Measurements from ENCODE around the gene ALDH7A1. TPM values are rescaled to one million over a fixed set of nuclear protein-coding genes. Genes with fewer than 3 reads are reported as not detected.
"Not testable (repeated sequence)": the region's sequence is repeated elsewhere in the genome, so short reads cannot be mapped to it uniquely, and the experiment has no call there.

ALDH7A1 gene
- total RNA-seq, 1 experiment from 2014 or later: 36.3 TPM

- no peak for DNase-seq (ENCODE audit: low read depth)
Observed at GRCh38 chr5:126535856-126536545, 59.0 kb downstream of the ALDH7A1 start.

GRCh38 chr5:126534553-126534952, 60.5 kb downstream of the ALDH7A1 start:
- no peak for DNase-seq (ENCODE audit: low read depth)

GRCh38 chr5:126531543-126532120, 63.4 kb downstream of the ALDH7A1 start:
- peak; percentile 59 for DNase-seq (ENCODE audit: low read depth)

- DNase-seq (ENCODE audit: low read depth): peak; percentile 38
Observed at GRCh38 chr5:126527892-126528291, 67.1 kb downstream of the ALDH7A1 start.

GRCh38 chr5:126527158-126527557, 67.9 kb downstream of the ALDH7A1 start:
- no peak for DNase-seq (ENCODE audit: low read depth)

GRCh38 chr5:126526493-126526892, 68.5 kb downstream of the ALDH7A1 start:
- peak; percentile 36 for DNase-seq (ENCODE audit: low read depth)

GRCh38 chr5:126525630-126526245, 69.3 kb downstream of the ALDH7A1 start:
- peak; percentile 44 for DNase-seq (ENCODE audit: low read depth)

- no peak for DNase-seq (ENCODE audit: low read depth)
Observed at GRCh38 chr5:126523818-126524510, 71.1 kb downstream of the ALDH7A1 start.

GRCh38 chr5:126521130-126521529, 73.9 kb downstream of the ALDH7A1 start:
- DNase-seq (ENCODE audit: low read depth): no peak

GRCh38 chr5:126520593-126520953, 74.4 kb downstream of the ALDH7A1 start:
- DNase-seq (ENCODE audit: low read depth): no peak

- peak; percentile 68 for DNase-seq (ENCODE audit: low read depth)
Observed at GRCh38 chr5:126519637-126520592, 75.1 kb downstream of the ALDH7A1 start.

- not testable (repeated sequence) for DNase-seq (ENCODE audit: low read depth)
Observed at GRCh38 chr5:126519223-126519622, 75.8 kb downstream of the ALDH7A1 start.

GRCh38 chr5:126516852-126517251, 78.2 kb downstream of the ALDH7A1 start:
- DNase-seq (ENCODE audit: low read depth): no peak

GRCh38 chr5:126516133-126516532, 78.9 kb downstream of the ALDH7A1 start:
- DNase-seq (ENCODE audit: low read depth): peak; percentile 84

- DNase-seq (ENCODE audit: low read depth): no peak
Observed at GRCh38 chr5:126515337-126515736, 79.7 kb downstream of the ALDH7A1 start.

- no peak for DNase-seq (ENCODE audit: low read depth)
Observed at GRCh38 chr5:126514558-126515141, 80.4 kb downstream of the ALDH7A1 start.

GRCh38 chr5:126514131-126514557, 80.9 kb downstream of the ALDH7A1 start:
- peak; percentile 46 for DNase-seq (ENCODE audit: low read depth)

- DNase-seq (ENCODE audit: low read depth): no peak
Observed at GRCh38 chr5:126513703-126514102, 81.3 kb downstream of the ALDH7A1 start.

- no peak for DNase-seq (ENCODE audit: low read depth)
Observed at GRCh38 chr5:126513302-126513701, 81.7 kb downstream of the ALDH7A1 start.

GRCh38 chr5:126512451-126512850, 82.6 kb downstream of the ALDH7A1 start:
- DNase-seq (ENCODE audit: low read depth): no peak

GRCh38 chr5:126511961-126512360, 83.1 kb downstream of the ALDH7A1 start:
- no peak for DNase-seq (ENCODE audit: low read depth)
